Measurements from ENCODE around the gene EXOC3. TPM values are rescaled to one million over a fixed set of nuclear protein-coding genes. Genes with fewer than 3 reads are reported as not detected.
A peak's percentile ranks its signal among the peaks of the same experiment; 100 is the strongest.

The EXOC3 gene
- total RNA-seq, 1 donor from 2014 or later = 59.5 TPM

- peaks cover 6% of the 10 kb centered on the region for H3K4me1 ChIP-seq
- DNase-seq = peak; percentile 52
- no peaks in the 10 kb centered on the region for H3K27me3 ChIP-seq
- no peak for ATAC-seq
- intact Hi-C loops (cut with DNase I) = no loop called here
- peaks cover 53% of the 10 kb centered on the region for H3K36me3 ChIP-seq
- H3K27ac ChIP-seq = no peak overlapping the region
- H3K4me3 ChIP-seq = no peak overlapping the region
- H3K9me3 ChIP-seq = no peaks in the 10 kb centered on the region
- TF ChIP-seq CTCF (IDR thresholded peaks at IDR 0.05) = no peak
Observed at GRCh38 chr5:466661-467310, 23.8 kb downstream of the EXOC3 start.

GRCh38 chr5:468401-468800, 25.4 kb downstream of the EXOC3 start:
- intact Hi-C loops (cut with DNase I) = no loop called here

GRCh38 chr5:469752-470483, 26.9 kb downstream of the EXOC3 start:
- intact Hi-C loops (cut with DNase I) = no loop called here
- DNase-seq (peak; percentile 60), ATAC-seq (no peak)
- H3K4me1 ChIP-seq = peaks cover 14% of the 10 kb centered on the region
- no peak overlapping the region for H3K4me3 ChIP-seq
- H3K9me3 ChIP-seq = no peaks in the 10 kb centered on the region
- no peaks in the 10 kb centered on the region for H3K27me3 ChIP-seq
- no peak for TF ChIP-seq CTCF (IDR thresholded peaks at IDR 0.05)
- H3K36me3 ChIP-seq = peaks cover 22% of the 10 kb centered on the region
- H3K27ac ChIP-seq = no peak overlapping the region

More at GRCh38 chr5:468401-468800, 25.4 kb downstream of the EXOC3 start:
- peaks cover 11% of the 10 kb centered on the region for H3K4me1 ChIP-seq
- ATAC-seq (no peak), DNase-seq (peak; percentile 33)
- no peak overlapping the region for H3K4me3 ChIP-seq
- peaks cover 37% of the 10 kb centered on the region for H3K36me3 ChIP-seq
- H3K27me3 ChIP-seq = no peaks in the 10 kb centered on the region
- TF ChIP-seq CTCF (IDR thresholded peaks at IDR 0.05) = no peak
- no peak overlapping the region for H3K27ac ChIP-seq
- H3K9me3 ChIP-seq = no peaks in the 10 kb centered on the region

GRCh38 chr5:470961-471749, 28.2 kb downstream of the EXOC3 start:
- H3K27ac ChIP-seq = no peak overlapping the region
- intact Hi-C loops (cut with DNase I) = no loop called here
- H3K4me3 ChIP-seq = no peak overlapping the region
- no peak for TF ChIP-seq CTCF (IDR thresholded peaks at IDR 0.05)
- peaks cover 9% of the 10 kb centered on the region for H3K36me3 ChIP-seq
- no peaks in the 10 kb centered on the region for H3K9me3 ChIP-seq
- no peak for ATAC-seq
- peaks cover 5% of the 10 kb centered on the region for H3K27me3 ChIP-seq
- peaks cover 18% of the 10 kb centered on the region for H3K4me1 ChIP-seq
- peak; percentile 67 for DNase-seq

GRCh38 chr5:471750-472058, 28.7 kb downstream of the EXOC3 start:
- DNase-seq (no peak), ATAC-seq (no peak)
- Histone ChIP-seq H3K9me3 (no peaks in the 10 kb centered on the region), H3K27me3 (peaks cover 11% of the 10 kb centered on the region), H3K4me1 (peaks cover 18% of the 10 kb centered on the region), H3K36me3 (peaks cover 4% of the 10 kb centered on the region), H3K4me3 (peak overlapping the region; percentile 85), H3K27ac (no peak overlapping the region)
- intact Hi-C loops (cut with DNase I) = no loop called here
- no peak for TF ChIP-seq CTCF (IDR thresholded peaks at IDR 0.05)

All from upper lobe of right lung (tissue), 1 donor.